ENCODE measurements around the gene ZNF169.
"Not testable (repeated sequence)": the region's sequence is repeated elsewhere in the genome, so short reads cannot be mapped to it uniquely, and the experiment has no call there.

DNA sequence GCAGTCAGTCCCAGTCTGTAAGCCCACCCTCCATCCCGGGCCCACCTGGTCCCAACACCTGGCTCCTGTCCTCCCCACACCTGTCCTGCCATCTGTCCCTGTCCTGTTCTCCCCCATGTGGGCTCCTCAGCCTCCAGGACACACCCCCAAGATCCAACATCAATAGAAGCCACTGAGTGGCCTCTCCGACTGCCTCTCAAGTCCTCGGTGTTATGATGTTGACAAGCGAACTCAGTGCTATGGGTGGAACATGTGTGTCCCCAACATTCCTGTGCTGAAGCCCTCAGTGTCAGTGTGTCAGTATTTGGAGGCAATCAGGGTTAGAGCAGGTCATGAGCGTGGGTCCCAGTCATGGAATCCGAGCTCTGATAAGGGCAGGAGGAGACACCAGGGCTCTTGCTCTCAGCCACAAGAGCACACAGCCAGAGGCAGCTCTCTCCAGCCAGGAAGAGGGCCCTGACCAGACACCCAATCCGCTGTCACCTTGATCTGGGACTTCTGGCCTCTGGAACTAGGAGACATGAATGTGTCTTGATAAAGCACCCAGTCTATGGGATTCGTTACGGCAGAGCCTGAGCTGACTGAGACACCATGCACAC, 63.3 kb downstream of the ZNF169 start:
- TF ChIP-seq, protein P1, sequence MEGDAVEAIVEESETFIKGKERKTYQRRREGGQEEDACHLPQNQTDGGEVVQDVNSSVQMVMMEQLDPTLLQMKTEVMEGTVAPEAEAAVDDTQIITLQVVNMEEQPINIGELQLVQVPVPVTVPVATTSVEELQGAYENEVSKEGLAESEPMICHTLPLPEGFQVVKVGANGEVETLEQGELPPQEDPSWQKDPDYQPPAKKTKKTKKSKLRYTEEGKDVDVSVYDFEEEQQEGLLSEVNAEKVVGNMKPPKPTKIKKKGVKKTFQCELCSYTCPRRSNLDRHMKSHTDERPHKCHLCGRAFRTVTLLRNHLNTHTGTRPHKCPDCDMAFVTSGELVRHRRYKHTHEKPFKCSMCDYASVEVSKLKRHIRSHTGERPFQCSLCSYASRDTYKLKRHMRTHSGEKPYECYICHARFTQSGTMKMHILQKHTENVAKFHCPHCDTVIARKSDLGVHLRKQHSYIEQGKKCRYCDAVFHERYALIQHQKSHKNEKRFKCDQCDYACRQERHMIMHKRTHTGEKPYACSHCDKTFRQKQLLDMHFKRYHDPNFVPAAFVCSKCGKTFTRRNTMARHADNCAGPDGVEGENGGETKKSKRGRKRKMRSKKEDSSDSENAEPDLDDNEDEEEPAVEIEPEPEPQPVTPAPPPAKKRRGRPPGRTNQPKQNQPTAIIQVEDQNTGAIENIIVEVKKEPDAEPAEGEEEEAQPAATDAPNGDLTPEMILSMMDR (IDR thresholded peaks at IDR 0.05; ENCODE audit: low read length): not testable (repeated sequence)
- not testable (repeated sequence) for TF ChIP-seq EZH2 (IDR thresholded peaks at IDR 0.05; ENCODE audit: borderline replicate concordance, low read length)

All from OCI-LY1 (cell line).